Measurements from ENCODE around the gene TC2N.
"Not testable (repeated sequence)": the region's sequence is repeated elsewhere in the genome, so short reads cannot be mapped to it uniquely, and the experiment has no call there.

TC2N gene

GRCh38 chr14:91889477-91890211 lies 22.3 kb upstream of the TC2N start:
- in situ Hi-C loops (cut with MboI; ENCODE audit: low sequenced_read_pairs), result no loop called here

GRCh38 chr14:91888641-91889476 lies 21.5 kb upstream of the TC2N start:
- in situ Hi-C loops (cut with MboI; ENCODE audit: low sequenced_read_pairs), result no loop called here

- in situ Hi-C loops (cut with MboI; ENCODE audit: low sequenced_read_pairs), result no loop called here
Observed at GRCh38 chr14:91886961-91887360, 19.6 kb upstream of the TC2N start.

GRCh38 chr14:91885839-91886238 lies 18.5 kb upstream of the TC2N start:
- in situ Hi-C loops (cut with MboI; ENCODE audit: low sequenced_read_pairs), result no loop called here

- in situ Hi-C loops (cut with MboI; ENCODE audit: low sequenced_read_pairs), result no loop called here
Observed at GRCh38 chr14:91885113-91885712, 17.9 kb upstream of the TC2N start.

GRCh38 chr14:91884664-91885063 lies 17.3 kb upstream of the TC2N start:
- in situ Hi-C loops (cut with MboI; ENCODE audit: low sequenced_read_pairs), result no loop called here

- in situ Hi-C loops (cut with MboI; ENCODE audit: low sequenced_read_pairs), result no loop called here
Observed at GRCh38 chr14:91883753-91884152, 16.4 kb upstream of the TC2N start.

GRCh38 chr14:91882776-91883175 lies 15.4 kb upstream of the TC2N start:
- in situ Hi-C loops (cut with MboI; ENCODE audit: low sequenced_read_pairs), result no loop called here

GRCh38 chr14:91882369-91882768 lies 15.0 kb upstream of the TC2N start:
- in situ Hi-C loops (cut with MboI; ENCODE audit: low sequenced_read_pairs), result no loop called here

- in situ Hi-C loops (cut with MboI; ENCODE audit: low sequenced_read_pairs), result no loop called here
Observed at GRCh38 chr14:91879196-91879595, 11.9 kb upstream of the TC2N start.

- in situ Hi-C loops (cut with MboI; ENCODE audit: low sequenced_read_pairs), result no loop called here
Observed at GRCh38 chr14:91878274-91878673, 10.9 kb upstream of the TC2N start.

GRCh38 chr14:91877376-91877915 lies 10.1 kb upstream of the TC2N start:
- in situ Hi-C loops (cut with MboI; ENCODE audit: low sequenced_read_pairs), result no loop called here

GRCh38 chr14:91876492-91876891 lies 9.2 kb upstream of the TC2N start:
- in situ Hi-C loops (cut with MboI; ENCODE audit: low sequenced_read_pairs), result no loop called here

- in situ Hi-C loops (cut with MboI; ENCODE audit: low sequenced_read_pairs), result no loop called here
Observed at GRCh38 chr14:91875525-91876286, 8.4 kb upstream of the TC2N start.

- in situ Hi-C loops (cut with MboI; ENCODE audit: low sequenced_read_pairs), result no loop called here
Observed at GRCh38 chr14:91873471-91874415, 6.4 kb upstream of the TC2N start.

- in situ Hi-C loops (cut with MboI; ENCODE audit: low sequenced_read_pairs), result no loop called here
Observed at GRCh38 chr14:91872517-91873470, 5.5 kb upstream of the TC2N start.

- in situ Hi-C loops (cut with MboI; ENCODE audit: low sequenced_read_pairs), result no loop called here
Observed at GRCh38 chr14:91872011-91872501, 4.7 kb upstream of the TC2N start.

GRCh38 chr14:91871401-91871800 lies 4.1 kb upstream of the TC2N start:
- in situ Hi-C loops (cut with MboI; ENCODE audit: low sequenced_read_pairs), result not testable (repeated sequence)
